AG04449 (cell line): ENCODE data around the gene PKHD1.

Source experiments
- CTCF ChIA-PET: fragments of 350-600 bp; formaldehyde crosslinking; extraction: SDS; loops from one replicate; lab custom pipeline; 2021; ENCODE audit warnings: antibody characterized with exemption; lab: Yijun Ruan, JAX
- POLR2A ChIA-PET: fragments of 400-600, 350-600 bp; formaldehyde crosslinking; extraction: SDS; loops from one replicate; lab custom pipeline; 2020; ENCODE audit warnings: antibody characterized with exemption, inconsistent platforms; lab: Yijun Ruan, JAX
- DNase-seq: peaks from one replicate; pipeline ENCODE4 v3.0.0-alpha.2; 2010; ENCODE audit warnings: low read depth, low spot score
- H3K4me3 ChIP-seq: 2 replicates; pipeline ENCODE4 v1.5.1; 2011; ENCODE audit warnings: low read depth, mild to moderate bottlenecking, control low read depth, low read length
- CTCF ChIP-seq: IDR thresholded peaks from one replicate; pipeline ENCODE4 v1.5.1; 2011; ENCODE audit warnings: mild to moderate bottlenecking, moderate library complexity, low read length, control low read depth, inconsistent platforms; ENCODE audit not compliant: insufficient read depth; ENCODE audit errors: missing control alignments

PKHD1 gene

GRCh38 chr6:51915098-51915497, 172.3 kb downstream of the PKHD1 start:
- H3K4me3 ChIP-seq = no peak overlapping the region
- TF ChIP-seq CTCF = no peak
- no peak for DNase-seq
- POLR2A ChIA-PET = no interaction called here
- CTCF ChIA-PET = no interaction called here

DNA sequence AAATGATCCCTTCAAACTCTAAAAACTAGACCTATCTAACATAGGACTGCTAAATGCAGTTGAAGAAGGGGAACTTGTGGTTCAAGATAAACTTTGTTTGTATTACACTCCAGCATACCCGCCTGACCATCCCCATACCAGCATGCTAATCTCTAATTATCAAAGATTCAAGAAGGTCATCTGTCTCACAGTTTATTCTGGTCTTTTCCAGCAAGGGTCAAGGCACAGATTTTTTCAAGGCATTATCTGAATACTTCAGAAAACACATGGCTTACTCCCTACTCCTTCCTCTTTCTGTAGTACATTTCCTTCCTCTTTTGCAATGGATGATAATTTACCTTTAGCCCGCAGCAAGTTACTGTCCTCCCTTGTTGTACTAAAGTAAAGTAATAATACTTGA, 174.1 kb downstream of the PKHD1 start:
- H3K4me3 ChIP-seq = no peak overlapping the region
- no peak for DNase-seq
- ChIA-PET CTCF (no interaction called here), POLR2A (no interaction called here)
- no peak for TF ChIP-seq CTCF

DNA sequence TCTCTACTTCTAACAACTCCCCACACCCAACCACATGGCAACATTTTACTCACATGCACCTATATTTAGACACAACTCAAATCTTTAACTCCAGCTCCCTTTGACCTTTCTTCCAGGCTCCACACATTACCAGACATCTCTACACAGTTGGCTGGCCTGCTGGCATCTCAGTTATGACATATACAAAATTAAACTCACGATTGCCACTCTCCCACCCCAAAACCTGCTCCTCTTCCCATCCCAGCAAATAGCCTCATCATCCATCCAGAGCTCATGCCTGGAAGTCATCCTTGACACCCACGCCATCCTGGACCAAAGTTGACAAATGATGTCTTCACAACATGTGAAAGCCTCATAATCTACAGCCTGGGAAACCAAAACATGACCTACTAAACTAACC, 176.6 kb downstream of the PKHD1 start:
- POLR2A ChIA-PET = no interaction called here
- CTCF ChIA-PET = no interaction called here
- DNase-seq = no peak
- no peak for TF ChIP-seq CTCF
- H3K4me3 ChIP-seq = no peak overlapping the region

GRCh38 chr6:51908243-51908642, 179.2 kb downstream of the PKHD1 start:
- POLR2A ChIA-PET = no interaction called here
- CTCF ChIA-PET = no interaction called here
- no peak for TF ChIP-seq CTCF
- H3K4me3 ChIP-seq = no peak overlapping the region
- DNase-seq = no peak

DNA sequence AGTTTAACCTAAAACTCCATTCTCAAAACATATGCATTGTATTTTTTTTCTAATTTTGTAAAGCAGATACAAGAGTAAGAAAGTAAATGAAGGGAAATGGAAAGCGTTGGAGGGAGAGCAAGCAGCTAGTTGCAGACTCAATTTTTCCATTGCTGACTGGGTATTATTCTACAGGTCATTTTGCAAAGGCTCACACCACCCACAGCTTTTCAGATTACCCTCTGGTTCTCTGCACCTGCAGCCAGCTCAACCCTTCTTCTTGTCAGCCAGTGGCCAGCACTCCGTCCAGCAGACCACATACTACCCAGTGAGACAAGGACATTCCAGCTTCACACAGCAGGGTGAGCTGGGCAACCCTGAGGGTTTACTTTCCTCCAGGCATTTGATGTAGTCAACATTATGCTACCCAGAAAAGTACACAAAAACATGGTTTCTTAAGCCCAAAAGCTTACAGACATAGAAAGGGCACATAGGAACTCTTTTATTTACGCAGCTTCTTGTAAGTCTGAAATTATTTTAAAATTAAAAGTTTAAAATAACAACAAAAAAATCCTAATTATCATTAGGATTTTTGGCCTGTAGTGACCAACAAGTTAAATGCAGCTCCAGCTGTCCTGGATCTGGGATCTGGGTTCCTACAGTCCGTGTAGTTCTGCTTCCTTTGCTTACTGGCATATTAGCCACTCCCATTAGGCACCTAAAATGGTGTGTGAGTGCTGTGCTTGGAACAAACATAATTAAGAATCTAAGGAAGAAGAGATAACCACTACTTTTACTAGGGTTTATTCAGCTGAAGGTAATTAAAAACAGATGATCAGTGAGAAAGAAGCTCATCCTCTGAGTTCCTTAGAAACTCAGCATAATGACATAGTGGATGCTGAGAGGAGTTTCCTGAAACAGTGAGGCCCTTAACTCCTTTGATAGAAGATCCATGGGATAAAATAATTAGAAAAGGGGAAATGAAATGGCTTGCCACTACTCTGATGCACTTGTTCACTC, 185.3 kb downstream of the PKHD1 start:
- ChIA-PET CTCF (no interaction called here), POLR2A (no interaction called here)
- H3K4me3 ChIP-seq = no peak overlapping the region
- DNase-seq = no peak
- no peak for TF ChIP-seq CTCF

DNA sequence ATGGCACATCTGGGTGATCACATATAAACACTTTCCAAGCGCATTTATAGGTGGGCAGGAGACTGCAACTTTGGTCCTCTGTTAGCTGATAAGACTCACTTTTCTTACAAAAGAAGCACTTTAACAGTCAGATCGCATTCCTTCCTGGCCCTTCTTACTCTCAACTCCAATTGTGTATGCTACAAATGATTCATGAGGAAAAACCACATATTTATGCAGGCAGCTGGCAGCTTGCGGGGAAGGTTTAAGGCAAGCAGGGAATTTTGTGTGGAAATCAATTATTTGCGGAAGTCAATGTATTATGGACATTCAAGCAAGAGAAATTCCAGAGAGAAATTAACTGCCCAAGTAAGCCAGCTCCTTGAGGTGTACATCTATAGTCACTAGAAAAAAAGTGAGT, 194.0 kb downstream of the PKHD1 start:
- POLR2A ChIA-PET = no interaction called here
- CTCF ChIA-PET = no interaction called here
- no peak for TF ChIP-seq CTCF

More for the DNA sequence above, 194.0 kb downstream of the PKHD1 start:
- no peak overlapping the region for H3K4me3 ChIP-seq
- no peak for DNase-seq
